Esophagus (tissue), 2 donors: Measurements from ENCODE around the gene GABBR2. TPM values are rescaled to one million over a fixed set of nuclear protein-coding genes. Genes with fewer than 3 reads are reported as not detected.

Experiments
- H3K27ac ChIP-seq, 2 donors: one replicate each; pipeline ENCODE4 v1.5.1; 2013; ENCODE audit warnings: low read depth in 2 of 2, mild to moderate bottlenecking in 2 of 2, inconsistent platforms in 1 of 2, low read length in 1 of 2, moderate library complexity in 1 of 2
- H3K27me3 ChIP-seq, 2 donors: one replicate each; pipeline ENCODE4 v1.6.1; 2013; ENCODE audit warnings: low read length in 2 of 2, control low read depth in 1 of 2, mild to moderate bottlenecking in 1 of 2; ENCODE audit not compliant: insufficient read depth in 2 of 2, control insufficient read depth in 1 of 2
- H3K36me3 ChIP-seq, 2 donors: one replicate each; pipeline ENCODE4 v1.6.1; 2013; ENCODE audit warnings: low read length in 1 of 2; ENCODE audit not compliant: control insufficient read depth in 2 of 2, insufficient read depth in 2 of 2
- H3K4me1 ChIP-seq, 2 donors: one replicate each; pipeline ENCODE4 v1.6.1; 2013; ENCODE audit warnings: low read length in 1 of 2; ENCODE audit not compliant: control insufficient read depth in 2 of 2, insufficient read depth in 2 of 2
- H3K4me3 ChIP-seq, 2 donors: one replicate each; pipeline ENCODE4 v1.5.1; 2013; ENCODE audit warnings: low read length in 2 of 2, mild to moderate bottlenecking in 2 of 2, low read depth in 1 of 2, moderate library complexity in 1 of 2
- H3K9me3 ChIP-seq, 2 donors: one replicate each; pipeline ENCODE4 v1.6.1; 2013; ENCODE audit warnings: mild to moderate bottlenecking in 2 of 2, low read depth in 1 of 2, low read length in 1 of 2, moderate library complexity in 1 of 2; ENCODE audit not compliant: control insufficient read depth in 2 of 2, insufficient read depth in 1 of 2
- WGBS, 2 donors: extraction: QIAGEN DNeasy Blood & Tissue Kit; methylation state at CpG; one replicate each; pipeline ENCODE4 v1.1.7; 2013; 5-methylcytosine and 5-hydroxymethylcytosine counted together
- polyA plus RNA-seq, 2 donors: library from polyadenylated mRNA; stranded (reverse); fragments of 200-250 nt; gene quantifications; one replicate each; pipeline ENCODE4 v1.2.3, GENCODE V29; 2013
- donor health status: healthy with polysubstance abuse.
- donor health status: Bipolar disorder and iron deficiency.

GABBR2 gene
- polyA plus RNA-seq, 2 donors, result under 0.01 TPM; not detected in 1

DNA sequence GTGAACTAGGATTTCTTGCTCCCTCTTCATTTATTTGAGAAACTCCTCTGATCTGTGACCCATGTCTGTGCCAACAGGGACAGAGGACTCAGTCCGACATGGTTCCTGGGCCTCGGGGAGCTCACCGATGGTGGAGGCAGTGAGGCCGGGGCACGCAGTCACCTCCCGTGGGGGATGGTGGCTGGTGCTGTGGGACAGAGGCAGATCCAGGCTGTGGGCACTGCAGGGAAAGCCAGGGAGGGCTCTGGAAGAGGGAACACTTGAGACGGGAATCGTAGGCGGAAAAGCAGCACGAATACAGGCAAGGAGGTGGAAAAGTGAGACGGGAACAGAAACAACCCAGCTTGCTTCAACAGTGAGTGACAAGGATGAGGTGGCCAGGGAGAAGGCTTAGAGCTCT lies 127.8 kb downstream of the GABBR2 start:
- Histone ChIP-seq H3K4me3 (no peak overlapping the region), H3K9me3 (peaks cover 0 to 3% of the 10 kb centered on the region in 2 donors), H3K27ac (no peak overlapping the region), H3K4me1 (peaks cover 0 to 2% of the 10 kb centered on the region in 2 donors), H3K27me3 (peaks cover 0 to 3% of the 10 kb centered on the region in 2 donors), H3K36me3 (no peaks in the 10 kb centered on the region)
- 76 to 81% methylated on average over 11 of the region's 11 CpGs for WGBS, 2 donors

GRCh38 chr9:98579700-98580099 lies 129.0 kb downstream of the GABBR2 start:
- Histone ChIP-seq H3K27me3 (peaks cover 0 to 3% of the 10 kb centered on the region in 2 donors), H3K27ac (no peak overlapping the region), H3K4me1 (peaks cover 0 to 8% of the 10 kb centered on the region in 2 donors), H3K9me3 (peaks cover 0 to 3% of the 10 kb centered on the region in 2 donors), H3K36me3 (no peaks in the 10 kb centered on the region), H3K4me3 (no peak overlapping the region)
- 73 to 91% methylated on average over 2 of the region's 2 CpGs for WGBS, 2 donors

GRCh38 chr9:98577446-98577845 lies 131.3 kb downstream of the GABBR2 start:
- H3K27ac ChIP-seq, result no peak overlapping the region
- H3K9me3 ChIP-seq, result peaks cover 0 to 3% of the 10 kb centered on the region in 2 donors
- no peak overlapping the region for H3K4me3 ChIP-seq
- no peaks in the 10 kb centered on the region for H3K27me3 ChIP-seq
- WGBS, 2 donors, result 49 to 63% methylated on average over 3 of the region's 3 CpGs
- H3K4me1 ChIP-seq, result peaks cover 0 to 8% of the 10 kb centered on the region in 2 donors
- no peaks in the 10 kb centered on the region for H3K36me3 ChIP-seq

GRCh38 chr9:98576859-98577258 lies 131.9 kb downstream of the GABBR2 start:
- no peaks in the 10 kb centered on the region for H3K27me3 ChIP-seq
- no peak overlapping the region for H3K4me3 ChIP-seq
- no peaks in the 10 kb centered on the region for H3K36me3 ChIP-seq
- peaks cover 0 to 8% of the 10 kb centered on the region in 2 donors for H3K4me1 ChIP-seq
- no peak overlapping the region for H3K27ac ChIP-seq
- peaks cover 0 to 3% of the 10 kb centered on the region in 2 donors for H3K9me3 ChIP-seq
- WGBS, 2 donors, result 90 to 95% methylated on average over 3 of the region's 3 CpGs

DNA sequence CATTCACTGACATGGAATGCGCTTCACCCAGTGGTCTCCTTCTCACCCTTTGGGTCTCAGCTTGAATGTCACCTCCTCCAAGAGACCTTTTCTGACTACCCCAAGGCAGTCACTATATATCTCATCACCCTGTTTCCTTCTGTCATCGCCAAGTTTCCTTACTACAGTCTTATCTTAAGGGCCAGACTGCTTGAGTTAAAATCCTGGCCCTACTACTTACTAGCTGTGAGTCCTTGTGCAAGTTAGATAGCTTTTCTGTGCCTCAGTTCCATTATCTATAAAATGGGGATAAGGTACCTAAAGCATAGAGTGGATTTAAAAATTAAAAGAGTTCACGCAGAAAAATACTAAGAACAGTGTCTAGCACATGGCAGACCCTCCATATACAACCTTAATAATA lies 132.4 kb downstream of the GABBR2 start:
- H3K4me1 ChIP-seq, result peaks cover 0 to 8% of the 10 kb centered on the region in 2 donors
- no peak overlapping the region for H3K4me3 ChIP-seq
- H3K27ac ChIP-seq, result no peak overlapping the region
- peaks cover 0 to 3% of the 10 kb centered on the region in 2 donors for H3K9me3 ChIP-seq
- 86 to 89% methylated on average over 3 of the region's 3 CpGs for WGBS, 2 donors
- no peaks in the 10 kb centered on the region for H3K27me3 ChIP-seq
- H3K36me3 ChIP-seq, result no peaks in the 10 kb centered on the region

DNA sequence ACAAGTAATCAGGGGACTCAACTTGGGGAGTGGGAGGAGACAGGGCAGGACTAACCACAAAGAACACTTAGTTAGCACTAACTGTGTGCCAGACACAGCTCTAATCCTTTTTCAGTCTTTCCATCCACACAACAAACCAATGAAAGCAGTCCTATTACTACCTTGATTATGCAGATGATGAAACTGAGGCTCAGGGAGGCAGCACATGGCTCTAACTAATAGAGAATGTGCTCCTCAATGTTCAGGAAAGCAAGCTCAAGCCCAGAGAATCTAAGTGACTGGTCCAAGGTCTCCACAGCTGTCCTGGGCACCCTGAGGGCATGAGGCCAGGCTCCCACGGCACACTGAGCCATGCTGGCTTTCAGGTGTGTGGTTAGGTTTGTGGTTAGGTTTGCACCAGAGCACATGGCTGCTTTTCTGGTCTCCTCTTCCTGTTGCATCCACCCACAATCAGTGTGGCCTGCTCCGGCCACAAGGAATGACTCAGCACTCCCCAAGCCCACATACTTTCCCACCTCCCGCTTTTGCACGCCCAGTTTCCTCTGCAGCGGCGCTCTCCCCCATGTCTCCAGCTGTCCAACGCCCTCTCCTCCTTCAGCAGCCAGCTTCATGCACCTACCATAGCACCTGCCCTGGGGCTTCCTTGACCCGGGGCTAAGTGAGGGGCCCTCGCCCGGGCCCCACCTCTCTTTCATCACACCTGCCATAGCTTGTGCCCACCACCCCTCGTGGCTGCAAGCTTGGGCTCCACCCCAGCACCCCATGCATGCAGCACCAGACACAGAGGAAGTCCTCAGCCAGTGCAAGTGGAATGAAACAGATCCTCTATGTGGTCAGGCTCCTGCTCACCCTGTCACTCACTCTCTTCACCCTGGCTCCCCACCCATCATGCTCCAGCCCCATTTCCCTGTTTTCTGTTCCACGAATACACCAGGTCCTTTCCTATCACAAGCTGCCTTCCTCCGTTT lies 133.1 kb downstream of the GABBR2 start:
- Histone ChIP-seq H3K9me3 (peaks cover 0 to 3% of the 10 kb centered on the region in 2 donors), H3K36me3 (no peaks in the 10 kb centered on the region), H3K4me1 (peaks cover 0 to 8% of the 10 kb centered on the region in 2 donors), H3K27me3 (no peaks in the 10 kb centered on the region), H3K27ac (no peak overlapping the region), H3K4me3 (no peak overlapping the region)
- 58 to 63% methylated on average over 13 of the region's 13 CpGs for WGBS, 2 donors

DNA sequence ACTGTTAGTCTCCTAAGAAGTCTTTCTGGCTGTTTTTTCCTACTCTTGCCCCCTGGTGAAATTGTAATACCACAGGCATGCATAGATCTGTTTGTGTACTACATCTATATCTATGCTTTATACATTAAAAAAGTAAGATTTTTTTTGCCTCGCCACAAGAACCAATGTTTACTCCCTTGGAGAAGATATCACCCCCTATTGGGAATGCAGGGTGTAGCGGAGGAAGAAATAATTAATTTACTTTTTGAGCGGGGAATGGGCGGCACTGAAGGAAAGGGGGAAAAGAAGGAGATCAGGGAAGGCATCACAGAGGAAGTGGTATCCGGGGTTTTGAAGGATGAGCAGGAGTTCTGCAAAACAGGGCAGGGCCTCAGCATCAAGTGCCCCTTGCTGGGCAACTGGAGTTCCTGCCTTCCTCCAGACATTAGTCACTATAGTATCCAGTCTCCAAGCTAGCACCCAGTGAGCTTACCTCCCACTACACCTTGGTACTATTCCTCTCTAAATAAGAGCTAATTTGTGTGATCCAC lies 134.9 kb downstream of the GABBR2 start:
- Histone ChIP-seq H3K27me3 (no peaks in the 10 kb centered on the region), H3K36me3 (no peaks in the 10 kb centered on the region), H3K9me3 (peaks cover 0 to 3% of the 10 kb centered on the region in 2 donors), H3K4me1 (peaks cover 0 to 8% of the 10 kb centered on the region in 2 donors), H3K4me3 (no peak overlapping the region), H3K27ac (no peak overlapping the region)
- WGBS, 2 donors, result 91 to 93% methylated on average over 5 of the region's 5 CpGs

GRCh38 chr9:98572796-98573195 lies 135.9 kb downstream of the GABBR2 start:
- Histone ChIP-seq H3K4me1 (peaks cover 0 to 8% of the 10 kb centered on the region in 2 donors), H3K27ac (no peak overlapping the region), H3K27me3 (no peaks in the 10 kb centered on the region), H3K9me3 (peaks cover 0 to 3% of the 10 kb centered on the region in 2 donors), H3K4me3 (no peak overlapping the region), H3K36me3 (no peaks in the 10 kb centered on the region)
- WGBS, 2 donors, result 86 to 90% methylated on average over 7 of the region's 7 CpGs

DNA sequence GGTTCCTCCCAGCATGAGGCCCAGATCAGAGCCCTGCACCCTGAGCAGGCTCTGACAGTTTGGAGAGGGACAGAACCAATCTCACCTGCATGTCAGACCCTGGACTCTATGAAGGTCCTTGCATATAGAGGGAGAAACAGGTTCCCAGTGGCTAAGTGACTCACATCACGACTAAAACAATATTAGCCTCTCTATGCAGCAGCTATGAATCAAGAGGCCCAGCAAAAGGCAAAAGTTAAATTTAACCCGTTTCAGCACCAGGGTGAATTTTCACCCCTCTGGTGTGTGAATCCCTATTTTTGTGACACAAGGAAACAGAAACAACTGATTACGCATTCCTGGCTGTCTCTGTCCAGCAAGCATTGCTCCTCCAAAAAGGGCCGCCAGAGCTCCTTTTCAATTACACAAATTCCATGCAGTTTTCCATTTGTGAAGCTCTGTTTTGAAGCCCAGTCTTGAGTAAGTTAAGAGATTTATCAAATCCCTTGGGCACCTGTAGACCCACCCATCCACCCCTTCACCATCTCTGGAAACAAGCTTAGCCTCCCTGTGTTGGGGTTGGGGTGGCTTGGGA lies 136.6 kb downstream of the GABBR2 start:
- H3K9me3 ChIP-seq, result peaks cover 0 to 3% of the 10 kb centered on the region in 2 donors
- H3K27ac ChIP-seq, result no peak overlapping the region
- WGBS, 2 donors, result 62 to 74% methylated on average over 4 of the region's 4 CpGs
- H3K36me3 ChIP-seq, result no peaks in the 10 kb centered on the region
- no peaks in the 10 kb centered on the region for H3K27me3 ChIP-seq
- H3K4me1 ChIP-seq, result peaks cover 0 to 6% of the 10 kb centered on the region in 2 donors
- H3K4me3 ChIP-seq, result no peak overlapping the region
